OCI-LY7 (cell line): ENCODE results near the gene KRT86. TPM values are rescaled to one million over a fixed set of nuclear protein-coding genes. Genes with fewer than 3 reads are reported as not detected.

ENCODE experiments used
- BruUV-seq: library from RNA; stranded (reverse); fragments of 400-500 nt; replicated peaks from 2 replicates; lab custom pipeline; 2021; lab: Mats Ljungman, UMichigan
- CTCF ChIA-PET: fragments of 300-600 bp; sonication (Branson Sonifier 250); formaldehyde crosslinking; loops from one replicate; lab custom pipeline; 2022; ENCODE audit warnings: antibody characterized with exemption; ENCODE audit not compliant: unreplicated experiment; lab: Charles Lee
- POLR2A ChIA-PET: fragments of 300-600 bp; sonication (Branson Sonifier 250); formaldehyde crosslinking; loops from one replicate; lab custom pipeline; 2022; ENCODE audit warnings: antibody characterized with exemption; lab: Charles Lee
- DNase-seq: peaks from one replicate; pipeline ENCODE4 v3.0.0-alpha.2; 2015; ENCODE audit warnings: low spot score
- H2AFZ ChIP-seq: fragments of 200-600 bp; sonication (generic), shearing (Covaris generic); 2 replicates; pipeline ENCODE4 v1.6.1; 2014; ENCODE audit warnings: mild to moderate bottlenecking, antibody characterized with exemption, low read length, moderate library complexity
- H3K27ac ChIP-seq: fragments of 200-600 bp; sonication (generic); 2 replicates; pipeline ENCODE4 v1.5.1; 2014; ENCODE audit warnings: mixed run types, low read depth, mild to moderate bottlenecking, moderate library complexity, low read length, inconsistent platforms; ENCODE audit not compliant: poor library complexity, severe bottlenecking
- H3K36me3 ChIP-seq: fragments of 200-600 bp; sonication (generic); 2 replicates; pipeline ENCODE4 v1.6.1; 2014; ENCODE audit warnings: mild to moderate bottlenecking, antibody characterized with exemption, low read length, moderate library complexity, mixed read lengths; ENCODE audit not compliant: insufficient read depth
- H3K4me1 ChIP-seq: fragments of 200-600 bp; sonication (generic); 2 replicates; pipeline ENCODE4 v1.5.1; 2014; ENCODE audit warnings: mild to moderate bottlenecking, low read length; ENCODE audit not compliant: insufficient read depth, poor library complexity, severe bottlenecking
- H3K4me2 ChIP-seq: fragments of 200-600 bp; sonication (generic); 2 replicates; pipeline ENCODE4 v1.6.1; 2014; ENCODE audit warnings: mild to moderate bottlenecking, low read length
- H3K4me3 ChIP-seq: fragments of 200-600 bp; sonication (generic); 2 replicates; pipeline ENCODE4 v1.5.1; 2014; ENCODE audit warnings: mild to moderate bottlenecking, low read depth, low read length; ENCODE audit not compliant: poor library complexity, severe bottlenecking
- H3K79me2 ChIP-seq: fragments of 200-600 bp; sonication (generic); 2 replicates; pipeline ENCODE4 v1.6.1; 2016; ENCODE audit warnings: low read depth, mild to moderate bottlenecking, low read length, moderate library complexity, mixed read lengths; ENCODE audit not compliant: insufficient read depth
- H3K9me2 ChIP-seq: fragments of 200-600 bp; sonication (generic); 2 replicates; pipeline ENCODE4 v1.6.1; 2016; ENCODE audit warnings: mild to moderate bottlenecking, low read length, mixed read lengths; ENCODE audit not compliant: insufficient read depth
- H3K9me3 ChIP-seq: fragments of 200-600 bp; sonication (generic); 2 replicates; pipeline ENCODE4 v1.6.1; 2014; ENCODE audit warnings: mild to moderate bottlenecking, mixed run types, low read length, mixed read lengths
- H4K20me1 ChIP-seq: fragments of 200-600 bp; sonication (generic); 2 replicates; pipeline ENCODE4 v1.6.1; 2014; ENCODE audit warnings: mild to moderate bottlenecking, antibody characterized with exemption, low read length, moderate library complexity, mixed read lengths; ENCODE audit not compliant: insufficient read depth
- EZH2phosphoT487 ChIP-seq: fragments of 200-600 bp; sonication (generic); IDR thresholded peaks from 2 replicates; pipeline ENCODE4 v1.6.1; 2018; ENCODE audit warnings: low read depth, borderline replicate concordance, mild to moderate bottlenecking, mixed run types, antibody characterized with exemption, low read length, moderate library complexity, mixed read lengths
- intact Hi-C: fragments of 100-400 bp; cut with micrococcal nuclease; formaldehyde crosslinking; loops from one replicate; pipeline ENCODE4 v1.10.0; 2022; ENCODE audit not compliant: unreplicated experiment
- total RNA-seq, 2 experiments: library from RNA; depleted of rRNA in 1 of 2; stranded (reverse); fragments of >200 nt in 1 of 2; shearing (Covaris generic) in 1 of 2; gene quantifications; 2 replicates each; pipeline ENCODE4 v1.2.3, GENCODE V29; 2014 to 2022
- TF ChIP-seq, protein P1 (sequence below): fragments of 200-600 bp; sonication (generic); conservative IDR thresholded peaks from 2 replicates; pipeline ENCODE4 v1.5.1; 2014; ENCODE audit warnings: mild to moderate bottlenecking, antibody characterized with exemption, low read length, moderate library complexity, mixed read lengths

Gene KRT86
- total RNA-seq, 2 experiments from 2014 or later: not detected

DNA sequence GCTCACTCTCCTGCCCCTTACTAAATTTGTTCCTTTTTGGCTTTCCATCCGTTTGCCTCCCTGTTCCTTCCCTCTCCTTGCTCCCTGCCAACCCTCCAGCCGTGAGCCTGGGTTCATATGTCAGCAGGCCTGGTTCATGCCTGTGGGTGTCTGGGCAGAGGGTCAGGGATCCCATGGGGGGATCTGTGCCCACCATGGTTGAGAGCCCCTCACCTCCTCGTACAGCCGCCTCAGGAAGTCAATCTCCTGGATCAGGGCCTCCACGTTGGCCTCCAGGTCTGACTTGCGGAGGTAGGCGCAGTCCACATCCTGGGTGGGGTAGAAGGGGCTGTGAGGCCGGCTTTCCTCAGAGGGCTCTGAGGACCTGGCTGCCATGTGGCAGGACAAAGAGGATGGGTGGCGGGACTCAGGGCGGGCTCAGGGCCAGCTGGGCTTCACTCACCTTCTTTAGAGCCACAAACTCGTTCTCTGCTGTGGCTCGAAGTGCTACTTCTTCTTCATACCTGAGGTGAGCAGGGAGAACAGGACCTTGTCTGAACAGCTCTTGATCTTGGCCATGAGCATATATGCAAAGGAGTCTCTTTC lies 43.1 kb downstream of the KRT86 start:
- intact Hi-C loops: no loop called here
- no peak overlapping the region for H2AFZ ChIP-seq
- H3K36me3 ChIP-seq: no peaks in the 10 kb centered on the region
- DNase-seq: no peak
- POLR2A ChIA-PET: no interaction called here
- no peaks in the 10 kb centered on the region for H3K9me2 ChIP-seq
- no peak overlapping the region for H3K4me3 ChIP-seq
- no TSS peak for BruUV-seq
- H4K20me1 ChIP-seq: no peaks in the 10 kb centered on the region
- no peak overlapping the region for H3K27ac ChIP-seq
- H3K9me3 ChIP-seq: no peaks in the 10 kb centered on the region
- TF ChIP-seq, protein P1, sequence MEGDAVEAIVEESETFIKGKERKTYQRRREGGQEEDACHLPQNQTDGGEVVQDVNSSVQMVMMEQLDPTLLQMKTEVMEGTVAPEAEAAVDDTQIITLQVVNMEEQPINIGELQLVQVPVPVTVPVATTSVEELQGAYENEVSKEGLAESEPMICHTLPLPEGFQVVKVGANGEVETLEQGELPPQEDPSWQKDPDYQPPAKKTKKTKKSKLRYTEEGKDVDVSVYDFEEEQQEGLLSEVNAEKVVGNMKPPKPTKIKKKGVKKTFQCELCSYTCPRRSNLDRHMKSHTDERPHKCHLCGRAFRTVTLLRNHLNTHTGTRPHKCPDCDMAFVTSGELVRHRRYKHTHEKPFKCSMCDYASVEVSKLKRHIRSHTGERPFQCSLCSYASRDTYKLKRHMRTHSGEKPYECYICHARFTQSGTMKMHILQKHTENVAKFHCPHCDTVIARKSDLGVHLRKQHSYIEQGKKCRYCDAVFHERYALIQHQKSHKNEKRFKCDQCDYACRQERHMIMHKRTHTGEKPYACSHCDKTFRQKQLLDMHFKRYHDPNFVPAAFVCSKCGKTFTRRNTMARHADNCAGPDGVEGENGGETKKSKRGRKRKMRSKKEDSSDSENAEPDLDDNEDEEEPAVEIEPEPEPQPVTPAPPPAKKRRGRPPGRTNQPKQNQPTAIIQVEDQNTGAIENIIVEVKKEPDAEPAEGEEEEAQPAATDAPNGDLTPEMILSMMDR: no peak
- no peak for TF ChIP-seq EZH2phosphoT487
- no peak overlapping the region for H3K4me2 ChIP-seq
- H3K79me2 ChIP-seq: no peaks in the 10 kb centered on the region
- H3K4me1 ChIP-seq: no peaks in the 10 kb centered on the region
- CTCF ChIA-PET: no interaction called here

DNA sequence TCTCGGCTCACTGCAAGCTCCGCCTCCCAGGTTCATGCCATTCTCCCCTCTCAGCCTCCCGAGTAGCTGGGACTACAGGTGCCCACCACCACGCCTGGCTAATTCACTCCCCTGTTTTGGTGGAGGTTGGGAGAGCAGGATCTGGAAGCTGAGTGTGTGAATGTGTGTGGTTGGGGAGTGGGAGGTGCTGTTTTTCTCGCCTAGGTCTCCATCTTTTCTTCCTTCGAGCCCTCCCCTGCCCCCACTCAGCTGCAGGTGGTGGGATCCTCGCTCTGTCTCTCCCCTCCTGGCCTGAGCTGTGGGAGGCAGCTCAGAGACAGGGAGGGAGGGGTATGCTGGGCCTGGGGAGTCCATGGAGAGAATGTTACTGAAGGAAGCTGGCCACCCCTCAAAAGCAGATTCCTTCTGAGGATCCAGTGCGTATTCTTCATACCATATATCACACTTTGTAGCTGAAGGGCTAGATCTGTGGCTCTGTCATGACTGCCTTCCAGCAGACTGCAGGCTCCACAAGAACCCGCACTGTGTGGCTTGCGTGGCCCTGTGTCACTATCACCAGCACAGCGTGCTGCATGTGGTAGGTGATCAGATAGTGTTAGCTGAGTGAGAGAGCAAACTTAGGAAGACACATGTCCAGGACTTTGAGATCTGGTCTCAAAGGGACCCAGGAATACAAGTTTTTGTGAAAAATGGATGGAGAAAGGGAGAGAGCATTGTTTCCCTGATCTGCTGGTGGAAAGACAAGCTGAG lies 44.0 kb downstream of the KRT86 start:
- ChIA-PET CTCF (interaction anchor here (1.1 kb wide), 1 partner anchor 93 kb away, joined by 3 read pairs; no protein-coding TSS in a partner anchor), POLR2A (no interaction called here)
- TF ChIP-seq, protein P1: no peak
- TF ChIP-seq EZH2phosphoT487: no peak
- Histone ChIP-seq H3K9me2 (no peaks in the 10 kb centered on the region), H4K20me1 (no peaks in the 10 kb centered on the region), H3K4me2 (no peak overlapping the region), H2AFZ (no peak overlapping the region), H3K27ac (no peak overlapping the region), H3K9me3 (no peaks in the 10 kb centered on the region), H3K36me3 (no peaks in the 10 kb centered on the region), H3K4me1 (no peaks in the 10 kb centered on the region), H3K79me2 (no peaks in the 10 kb centered on the region), H3K4me3 (no peak overlapping the region)
- DNase-seq: no peak
- no TSS peak for BruUV-seq
- intact Hi-C loops: no loop called here

DNA sequence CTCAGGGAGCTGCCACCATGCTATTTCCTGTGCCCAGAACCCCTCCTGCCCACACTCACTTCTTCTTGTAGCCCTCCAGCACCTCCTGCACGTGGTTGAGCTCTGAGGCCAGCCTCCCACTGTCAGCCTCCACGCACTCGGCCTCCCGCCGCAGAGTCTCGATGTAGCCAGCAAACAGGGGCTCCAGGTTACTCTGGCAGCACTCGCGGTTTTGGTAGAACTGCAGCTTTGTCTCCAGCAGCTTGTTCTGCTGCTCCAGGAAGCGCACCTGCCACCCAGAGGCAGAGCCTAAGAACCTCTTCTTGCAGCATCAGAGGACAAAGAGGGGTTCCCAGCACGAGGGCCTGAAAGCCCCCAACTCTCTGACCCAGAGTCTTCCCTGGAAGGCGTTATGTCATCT lies 44.7 kb downstream of the KRT86 start:
- Histone ChIP-seq H3K4me2 (no peak overlapping the region), H3K36me3 (no peaks in the 10 kb centered on the region), H3K27ac (no peak overlapping the region), H3K9me2 (no peaks in the 10 kb centered on the region), H3K4me3 (no peak overlapping the region), H3K9me3 (no peaks in the 10 kb centered on the region), H3K79me2 (no peaks in the 10 kb centered on the region), H4K20me1 (no peaks in the 10 kb centered on the region), H3K4me1 (no peaks in the 10 kb centered on the region), H2AFZ (no peak overlapping the region)
- no TSS peak for BruUV-seq
- TF ChIP-seq EZH2phosphoT487: no peak
- TF ChIP-seq, protein P1: no peak
- peak; percentile 14 for DNase-seq
- intact Hi-C loops: no loop called here
- ChIA-PET CTCF (interaction anchor here (0.6 to 1.1 kb wide), 2 partner anchors 94 to 920 kb away, joined by 3 read pairs; no protein-coding TSS in a partner anchor), POLR2A (no interaction called here)
